GM21367 (cell line): ENCODE results near the gene CYGB.

Experiments
- ATAC-seq: cut with Tn5 transposase; IDR thresholded peaks from one replicate; pipeline ENCODE4 v1.9.1; 2021; ENCODE audit not compliant: unreplicated experiment

The CYGB gene

GRCh38 chr17:76537578-76538280, at the start of gene CYGB:
Gene CYGB (minus strand): TSS chr17:76537709. CDS start chr17:76537542, 167 bp downstream.
- no peak for ATAC-seq

GRCh38 chr17:76586741-76587487, 49.4 kb upstream of the CYGB start:
- ATAC-seq, result no peak

GRCh38 chr17:76585649-76586593, 48.4 kb upstream of the CYGB start, which contains the start of gene ST6GALNAC2:
Gene ST6GALNAC2 (minus strand): TSS chr17:76585860. CDS start chr17:76585808, 52 bp downstream.
- ATAC-seq, result no peak

GRCh38 chr17:76585033-76585648, 47.6 kb upstream of the CYGB start:
- no peak for ATAC-seq

- no peak for ATAC-seq
These were observed 47.0 kb upstream of the CYGB start for GRCh38 chr17:76584427-76585032.

- no peak for ATAC-seq
These were observed 45.2 kb upstream of the CYGB start for GRCh38 chr17:76582660-76583059.

GRCh38 chr17:76581515-76581914, 44.0 kb upstream of the CYGB start:
- ATAC-seq, result no peak

- no peak for ATAC-seq
These were observed 41.8 kb upstream of the CYGB start for GRCh38 chr17:76579281-76579680.

- ATAC-seq, result no peak
These were observed 40.9 kb upstream of the CYGB start for GRCh38 chr17:76578376-76578775.

GRCh38 chr17:76577876-76578275, 40.4 kb upstream of the CYGB start:
- no peak for ATAC-seq

- ATAC-seq, result no peak
These were observed 38.7 kb upstream of the CYGB start for GRCh38 chr17:76576189-76576588.

GRCh38 chr17:76575570-76575969, 38.1 kb upstream of the CYGB start:
- no peak for ATAC-seq

GRCh38 chr17:76574166-76574565, 36.7 kb upstream of the CYGB start:
- ATAC-seq, result no peak

GRCh38 chr17:76573096-76573495, 35.6 kb upstream of the CYGB start:
- ATAC-seq, result no peak

GRCh38 chr17:76572201-76572910, 34.8 kb upstream of the CYGB start:
- no peak for ATAC-seq

- no peak for ATAC-seq
These were observed 33.5 kb upstream of the CYGB start for GRCh38 chr17:76570877-76571471.

- ATAC-seq, result no peak
These were observed 32.9 kb upstream of the CYGB start for GRCh38 chr17:76570457-76570856.

- ATAC-seq, result no peak
These were observed 32.2 kb upstream of the CYGB start for GRCh38 chr17:76569607-76570279.

GRCh38 chr17:76568811-76569221, 31.3 kb upstream of the CYGB start:
- ATAC-seq, result no peak
